ENCODE data around the gene TIAM2. TPM values are rescaled to one million over a fixed set of nuclear protein-coding genes. Genes with fewer than 3 reads are reported as not detected.

TIAM2 gene
- total RNA-seq, 1 experiment from 2014 or later, result 3.8 TPM

- ChIA-PET POLR2A (no interaction called here), CTCF (no interaction called here)
- Histone ChIP-seq H3K4me1 (no peaks in the 10 kb centered on the region), H3K36me3 (ENCODE audit: control insufficient read depth, insufficient read depth, low read length) (no peaks in the 10 kb centered on the region), H3K4me3 (ENCODE audit: low read depth, low read length) (no peak overlapping the region), H3K9me3 (no peaks in the 10 kb centered on the region), H3K27me3 (replicated peaks; ENCODE audit: control insufficient read depth, insufficient read depth, low read length) (no peaks in the 10 kb centered on the region)
- TF ChIP-seq, protein P1, sequence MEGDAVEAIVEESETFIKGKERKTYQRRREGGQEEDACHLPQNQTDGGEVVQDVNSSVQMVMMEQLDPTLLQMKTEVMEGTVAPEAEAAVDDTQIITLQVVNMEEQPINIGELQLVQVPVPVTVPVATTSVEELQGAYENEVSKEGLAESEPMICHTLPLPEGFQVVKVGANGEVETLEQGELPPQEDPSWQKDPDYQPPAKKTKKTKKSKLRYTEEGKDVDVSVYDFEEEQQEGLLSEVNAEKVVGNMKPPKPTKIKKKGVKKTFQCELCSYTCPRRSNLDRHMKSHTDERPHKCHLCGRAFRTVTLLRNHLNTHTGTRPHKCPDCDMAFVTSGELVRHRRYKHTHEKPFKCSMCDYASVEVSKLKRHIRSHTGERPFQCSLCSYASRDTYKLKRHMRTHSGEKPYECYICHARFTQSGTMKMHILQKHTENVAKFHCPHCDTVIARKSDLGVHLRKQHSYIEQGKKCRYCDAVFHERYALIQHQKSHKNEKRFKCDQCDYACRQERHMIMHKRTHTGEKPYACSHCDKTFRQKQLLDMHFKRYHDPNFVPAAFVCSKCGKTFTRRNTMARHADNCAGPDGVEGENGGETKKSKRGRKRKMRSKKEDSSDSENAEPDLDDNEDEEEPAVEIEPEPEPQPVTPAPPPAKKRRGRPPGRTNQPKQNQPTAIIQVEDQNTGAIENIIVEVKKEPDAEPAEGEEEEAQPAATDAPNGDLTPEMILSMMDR (IDR thresholded peaks at IDR 0.05; ENCODE audit: insufficient read depth in 1 of 2, low read depth in 1 of 2, low read length in 1 of 2, severe bottlenecking in 1 of 2, unreplicated experiment in 1 of 2), result no peak
- no peak overlapping the region for H3K4me3 Mint-ChIP-seq (ENCODE audit: unreplicated experiment)
- H3K36me3 Mint-ChIP-seq (ENCODE audit: insufficient read depth, unreplicated experiment), result no peaks in the 10 kb centered on the region
- H3K27me3 Mint-ChIP-seq (ENCODE audit: insufficient read depth, unreplicated experiment), result no peaks in the 10 kb centered on the region
- no peak for DNase-seq
- H3K9me3 Mint-ChIP-seq (ENCODE audit: unreplicated experiment), result no peaks in the 10 kb centered on the region
- no TSS peak for BruUV-seq (replicated peaks)
- H3K4me1 Mint-ChIP-seq (ENCODE audit: low read depth, unreplicated experiment), result no peaks in the 10 kb centered on the region
- no peak overlapping the region for H3K27ac Mint-ChIP-seq (ENCODE audit: unreplicated experiment)
- intact Hi-C loops (cut with micrococcal nuclease; ENCODE audit: unreplicated experiment), result no loop called here
Observed at GRCh38 chr6:155023717-155024116, 28.6 kb downstream of the TIAM2 start.

- Mint-ChIP-seq H3K27ac (ENCODE audit: unreplicated experiment) (no peak overlapping the region), H3K27me3 (ENCODE audit: insufficient read depth, unreplicated experiment) (no peaks in the 10 kb centered on the region), H3K4me3 (ENCODE audit: unreplicated experiment) (no peak overlapping the region), H3K36me3 (ENCODE audit: insufficient read depth, unreplicated experiment) (no peaks in the 10 kb centered on the region), H3K9me3 (ENCODE audit: unreplicated experiment) (no peaks in the 10 kb centered on the region), H3K4me1 (ENCODE audit: low read depth, unreplicated experiment) (no peaks in the 10 kb centered on the region)
- TF ChIP-seq, protein P1 (IDR thresholded peaks at IDR 0.05; ENCODE audit: insufficient read depth in 1 of 2, low read depth in 1 of 2, low read length in 1 of 2, severe bottlenecking in 1 of 2, unreplicated experiment in 1 of 2), result no peak
- H3K9me3 ChIP-seq, result no peaks in the 10 kb centered on the region
- intact Hi-C loops (cut with micrococcal nuclease; ENCODE audit: unreplicated experiment), result no loop called here
- no peaks in the 10 kb centered on the region for H3K36me3 ChIP-seq (ENCODE audit: control insufficient read depth, insufficient read depth, low read length)
- no TSS peak for BruUV-seq (replicated peaks)
- H3K27me3 ChIP-seq (replicated peaks; ENCODE audit: control insufficient read depth, insufficient read depth, low read length), result no peaks in the 10 kb centered on the region
- POLR2A ChIA-PET, result no interaction called here
- no peak for DNase-seq
- CTCF ChIA-PET, result no interaction called here
- no peaks in the 10 kb centered on the region for H3K4me1 ChIP-seq
- H3K4me3 ChIP-seq (ENCODE audit: low read depth, low read length), result no peak overlapping the region
Observed at GRCh38 chr6:155024391-155025027, 29.4 kb downstream of the TIAM2 start.

DNA sequence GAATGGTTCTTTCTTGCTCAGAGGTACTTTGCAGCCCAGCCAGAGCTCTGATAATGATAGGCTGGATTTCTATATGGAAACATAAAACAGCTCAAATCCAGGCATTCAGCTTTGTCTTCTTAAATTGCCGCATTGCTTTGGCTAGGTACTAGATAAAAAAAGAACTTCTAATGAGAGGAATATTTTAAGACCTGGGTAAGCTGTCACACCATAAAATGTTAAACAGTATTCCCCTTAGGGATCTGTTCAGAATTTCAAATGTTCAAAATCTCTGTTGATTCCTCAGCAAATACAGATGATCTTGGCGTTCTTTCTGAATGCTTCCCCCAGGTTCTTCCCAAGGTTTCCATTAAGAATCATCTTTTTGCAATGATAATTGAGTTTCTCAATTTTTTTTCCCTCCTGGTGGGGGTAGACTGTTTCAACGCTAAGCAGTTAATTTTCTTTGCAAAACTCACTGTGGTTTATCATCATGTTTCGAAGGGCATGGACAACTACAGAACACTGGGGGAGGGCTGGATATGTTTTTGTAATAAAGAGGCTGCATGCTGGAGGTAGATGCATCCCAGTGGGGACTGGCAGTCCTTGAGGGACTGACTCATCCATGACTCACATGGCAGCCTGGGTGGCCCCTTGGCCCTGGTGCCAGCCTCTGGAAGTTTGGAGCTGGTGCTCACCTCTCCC is 31.0 kb downstream of the TIAM2 start:
- Mint-ChIP-seq H3K36me3 (ENCODE audit: insufficient read depth, unreplicated experiment) (no peaks in the 10 kb centered on the region), H3K4me1 (ENCODE audit: low read depth, unreplicated experiment) (no peaks in the 10 kb centered on the region), H3K4me3 (ENCODE audit: unreplicated experiment) (no peak overlapping the region), H3K9me3 (ENCODE audit: unreplicated experiment) (no peaks in the 10 kb centered on the region), H3K27ac (ENCODE audit: unreplicated experiment) (no peak overlapping the region), H3K27me3 (ENCODE audit: insufficient read depth, unreplicated experiment) (no peaks in the 10 kb centered on the region)
- TF ChIP-seq, protein P1 (IDR thresholded peaks at IDR 0.05; ENCODE audit: insufficient read depth in 1 of 2, low read depth in 1 of 2, low read length in 1 of 2, severe bottlenecking in 1 of 2, unreplicated experiment in 1 of 2), result no peak
- H3K27me3 ChIP-seq (replicated peaks; ENCODE audit: control insufficient read depth, insufficient read depth, low read length), result no peaks in the 10 kb centered on the region
- ChIA-PET CTCF (no interaction called here), POLR2A (no interaction called here)
- H3K4me1 ChIP-seq, result no peaks in the 10 kb centered on the region
- intact Hi-C loops (cut with micrococcal nuclease; ENCODE audit: unreplicated experiment), result no loop called here
- no TSS peak for BruUV-seq (replicated peaks)
- H3K36me3 ChIP-seq (ENCODE audit: control insufficient read depth, insufficient read depth, low read length), result no peaks in the 10 kb centered on the region
- no peak overlapping the region for H3K4me3 ChIP-seq (ENCODE audit: low read depth, low read length)
- H3K9me3 ChIP-seq, result no peaks in the 10 kb centered on the region
- DNase-seq, result no peak

Measured in Caco-2 (cell line).